ENCODE data around the gene CNTNAP5.

CNTNAP5 gene

GRCh38 chr2:124755386-124755785, 730.3 kb downstream of the CNTNAP5 start:
- TF ChIP-seq CTCF (IDR thresholded peaks at IDR 0.05; ENCODE audit: insufficient read depth, low read depth, low read length, missing control alignments), result no peak
- H3K4me3 ChIP-seq (ENCODE audit: low read depth, low read length), result no peak overlapping the region
- no peak for DNase-seq (ENCODE audit: low read depth)

GRCh38 chr2:124756048-124756447, 731.0 kb downstream of the CNTNAP5 start:
- TF ChIP-seq CTCF (IDR thresholded peaks at IDR 0.05; ENCODE audit: insufficient read depth, low read depth, low read length, missing control alignments), result no peak
- H3K4me3 ChIP-seq (ENCODE audit: low read depth, low read length), result no peak overlapping the region
- no peak for DNase-seq (ENCODE audit: low read depth)

- H3K4me3 ChIP-seq (ENCODE audit: low read depth, low read length), result no peak overlapping the region
- no peak for TF ChIP-seq CTCF (IDR thresholded peaks at IDR 0.05; ENCODE audit: insufficient read depth, low read depth, low read length, missing control alignments)
- no peak for DNase-seq (ENCODE audit: low read depth)
Measured at GRCh38 chr2:124762388-124762787, 737.3 kb downstream of the CNTNAP5 start.

- TF ChIP-seq CTCF (IDR thresholded peaks at IDR 0.05; ENCODE audit: insufficient read depth, low read depth, low read length, missing control alignments), result no peak
Measured at GRCh38 chr2:124763611-124764010, 738.5 kb downstream of the CNTNAP5 start.

GRCh38 chr2:124774781-124775180, 749.7 kb downstream of the CNTNAP5 start:
- DNase-seq (ENCODE audit: low read depth), result no peak
- no peak for TF ChIP-seq CTCF (IDR thresholded peaks at IDR 0.05; ENCODE audit: insufficient read depth, low read depth, low read length, missing control alignments)
- H3K4me3 ChIP-seq (ENCODE audit: low read depth, low read length), result no peak overlapping the region

More at GRCh38 chr2:124763611-124764010, 738.5 kb downstream of the CNTNAP5 start:
- no peak for DNase-seq (ENCODE audit: low read depth)
- no peak overlapping the region for H3K4me3 ChIP-seq (ENCODE audit: low read depth, low read length)

GRCh38 chr2:124776332-124776731, 751.2 kb downstream of the CNTNAP5 start:
- no peak for DNase-seq (ENCODE audit: low read depth)
- no peak overlapping the region for H3K4me3 ChIP-seq (ENCODE audit: low read depth, low read length)
- no peak for TF ChIP-seq CTCF (IDR thresholded peaks at IDR 0.05; ENCODE audit: insufficient read depth, low read depth, low read length, missing control alignments)

- TF ChIP-seq CTCF (IDR thresholded peaks at IDR 0.05; ENCODE audit: insufficient read depth, low read depth, low read length, missing control alignments), result no peak
- DNase-seq (ENCODE audit: low read depth), result peak; percentile 44
- H3K4me3 ChIP-seq (ENCODE audit: low read depth, low read length), result no peak overlapping the region
Measured at GRCh38 chr2:124778076-124778475, 753.0 kb downstream of the CNTNAP5 start.
